NCI-H1105 (cell line): Measurements from ENCODE around the gene PXK.

Experiments
- DNase-seq: peaks from one replicate; lab custom pipeline; 2025; lab: John Stamatoyannopoulos, UW

The PXK gene

DNA sequence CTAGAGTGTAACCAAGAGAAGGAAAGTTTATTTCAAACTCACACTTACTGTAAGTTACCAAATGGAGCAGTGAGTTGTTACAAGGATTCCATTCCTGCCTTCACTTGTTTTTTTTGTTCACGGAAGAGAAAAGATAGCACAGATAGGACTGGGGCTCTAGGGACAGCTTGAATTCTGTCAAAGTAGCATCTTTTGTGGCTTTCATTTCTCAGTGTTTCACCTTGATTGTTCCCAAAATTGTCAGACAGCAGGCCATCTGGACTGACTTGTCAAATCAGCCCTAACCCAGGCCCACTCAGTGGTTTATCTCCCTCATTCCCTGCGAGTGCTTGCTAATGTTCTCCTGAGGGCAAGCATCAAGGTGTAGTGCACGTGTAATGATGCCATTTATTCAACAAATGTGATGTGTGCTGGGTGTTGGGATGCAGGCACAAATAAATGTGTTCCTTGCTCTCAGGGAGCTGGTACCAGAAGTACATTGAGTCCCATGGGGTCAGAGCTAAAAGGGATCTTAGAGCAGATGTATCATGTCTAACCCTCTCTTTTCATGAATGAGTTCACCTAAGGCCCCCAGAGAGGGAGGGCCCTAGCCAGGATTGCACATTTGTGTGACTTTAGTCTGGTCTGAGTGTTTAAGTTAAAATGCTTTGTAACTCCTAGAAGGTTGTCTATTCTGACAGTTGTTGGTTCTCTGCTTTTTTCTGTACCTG, 51.8 kb downstream of the PXK start:
- no peak for DNase-seq

DNA sequence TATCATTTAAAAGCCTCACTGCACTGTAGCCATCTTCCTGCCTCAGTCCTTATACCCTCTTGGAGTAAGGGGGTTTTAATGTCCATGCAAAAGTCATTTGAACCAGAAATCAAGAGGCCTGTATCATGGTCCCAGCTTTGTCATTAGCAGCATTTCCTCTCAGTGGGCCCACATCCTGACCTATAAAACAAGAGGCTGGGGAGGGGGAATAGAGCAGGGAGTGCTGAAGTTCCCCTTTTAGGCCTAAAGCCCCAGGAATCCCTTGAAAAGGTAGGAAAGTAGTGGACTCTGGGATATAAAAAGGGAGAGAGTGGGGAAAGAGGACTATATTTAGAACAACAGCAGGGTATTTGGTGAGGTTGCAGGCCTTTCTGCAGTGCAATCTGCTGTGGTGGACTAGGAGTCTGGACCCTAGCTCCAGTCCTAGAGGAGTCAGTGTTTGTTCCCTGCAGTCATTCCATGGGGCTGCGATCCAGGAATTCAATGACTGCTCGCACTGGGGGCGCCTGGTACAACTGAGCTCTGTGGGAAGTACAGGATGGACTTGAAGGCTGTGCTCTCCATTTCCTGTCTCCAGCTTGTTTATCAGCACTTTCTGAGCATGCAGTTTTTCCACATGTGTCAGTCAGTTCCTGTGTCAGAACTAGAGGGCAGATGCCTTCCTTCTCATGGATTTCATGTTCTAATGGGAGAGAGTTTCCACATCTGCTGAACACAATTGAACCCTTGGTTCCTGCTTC, 54.1 kb downstream of the PXK start:
- DNase-seq, result no peak

DNA sequence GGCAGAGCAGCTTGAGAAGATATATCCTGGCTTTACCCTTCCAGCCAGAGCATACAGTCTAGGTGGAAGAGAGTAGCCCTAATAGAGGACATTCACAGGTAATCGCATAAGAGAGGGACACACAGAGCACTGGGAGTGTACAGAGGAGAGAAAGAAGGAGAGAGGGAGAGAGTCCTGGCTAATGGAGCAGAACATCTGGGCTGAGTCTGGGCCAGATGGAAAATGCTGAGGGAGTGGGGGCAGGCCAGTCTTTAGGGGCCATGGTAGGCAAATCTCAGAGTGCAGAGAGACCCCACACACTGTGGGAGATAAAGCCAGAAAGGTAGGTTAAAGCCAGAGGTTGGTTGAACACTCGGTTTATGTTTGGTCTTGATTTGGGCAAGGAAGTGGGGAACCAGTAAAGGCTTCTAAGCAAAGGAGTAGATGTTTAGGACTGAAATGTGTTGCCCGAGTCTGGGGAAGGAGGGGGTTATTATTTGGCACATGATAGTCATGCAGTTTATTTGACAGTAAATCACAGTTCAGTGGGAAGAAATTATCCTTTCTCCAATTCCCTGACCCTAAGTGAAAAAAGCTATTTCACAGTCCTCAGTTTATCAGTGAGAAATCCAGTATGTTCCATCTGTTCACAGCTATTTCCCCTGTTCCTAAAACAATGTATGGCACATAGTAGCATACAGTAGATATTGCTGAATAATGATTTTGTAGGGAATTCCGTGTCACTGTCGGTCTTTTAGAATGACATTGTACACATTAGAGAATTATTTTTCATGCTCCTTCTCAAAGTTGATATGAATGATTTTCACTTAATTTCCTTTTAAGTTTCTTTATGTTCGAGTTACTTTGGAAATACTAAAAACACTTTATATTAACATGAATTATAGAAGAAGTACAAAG, 55.2 kb downstream of the PXK start:
- no peak for DNase-seq

DNA sequence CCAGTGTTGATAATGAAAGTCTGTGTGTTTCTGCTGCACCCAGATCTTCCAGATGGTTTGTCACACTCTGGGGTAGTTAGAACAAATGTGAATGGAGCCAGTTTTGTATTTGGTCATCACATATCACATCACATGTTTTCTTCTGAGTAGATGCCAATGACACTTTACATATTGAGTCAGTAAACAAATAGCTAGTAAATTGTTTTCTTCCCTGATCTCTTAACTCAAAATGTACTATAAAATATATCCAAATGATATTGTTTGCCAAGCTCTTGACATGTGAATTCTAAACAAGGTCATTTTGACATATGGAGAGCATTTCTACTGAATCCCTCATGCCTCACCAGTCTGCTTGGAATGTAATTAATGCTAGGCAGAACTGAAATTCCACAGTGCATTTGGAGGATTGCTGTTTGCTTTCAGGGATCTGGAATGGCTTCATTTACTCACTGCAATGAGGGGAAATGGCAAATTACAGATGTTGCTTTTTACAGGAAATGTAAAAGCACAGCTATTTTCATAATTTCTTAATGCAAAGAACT, 55.9 kb downstream of the PXK start:
- no peak for DNase-seq

DNA sequence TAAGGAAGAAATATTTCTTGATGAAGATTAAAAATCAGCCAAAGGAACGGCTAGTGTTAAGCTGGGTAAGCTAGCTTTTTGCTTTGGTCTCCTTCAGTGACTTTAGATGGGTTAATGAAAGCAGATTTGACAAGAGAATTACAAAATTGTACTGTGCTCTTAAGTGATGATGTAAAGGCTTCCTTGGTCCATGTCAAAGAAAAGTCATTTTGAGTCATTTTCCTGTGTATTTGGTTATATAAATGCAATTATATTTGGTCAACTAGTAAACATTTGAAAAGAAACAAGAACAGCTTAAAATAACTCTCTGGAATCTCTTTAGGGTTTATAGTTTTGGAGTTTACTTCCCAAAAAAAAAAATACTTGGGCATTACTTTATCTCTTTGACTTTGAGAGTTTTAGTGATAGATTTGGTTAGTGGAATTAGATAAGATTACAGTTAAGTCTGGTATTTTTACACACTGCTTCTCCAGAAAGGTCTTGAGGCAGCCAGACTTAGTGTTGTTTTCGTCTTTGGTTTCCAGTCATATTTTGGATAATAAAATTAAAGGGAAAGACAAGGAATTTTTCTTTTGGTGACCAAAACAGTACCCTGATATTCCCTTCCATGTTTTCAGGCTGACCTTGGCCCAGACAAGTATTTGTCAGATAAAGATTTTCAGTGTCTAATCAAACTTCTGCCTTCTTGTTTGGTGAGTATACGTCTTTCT, 58.6 kb downstream of the PXK start:
- no peak for DNase-seq

DNA sequence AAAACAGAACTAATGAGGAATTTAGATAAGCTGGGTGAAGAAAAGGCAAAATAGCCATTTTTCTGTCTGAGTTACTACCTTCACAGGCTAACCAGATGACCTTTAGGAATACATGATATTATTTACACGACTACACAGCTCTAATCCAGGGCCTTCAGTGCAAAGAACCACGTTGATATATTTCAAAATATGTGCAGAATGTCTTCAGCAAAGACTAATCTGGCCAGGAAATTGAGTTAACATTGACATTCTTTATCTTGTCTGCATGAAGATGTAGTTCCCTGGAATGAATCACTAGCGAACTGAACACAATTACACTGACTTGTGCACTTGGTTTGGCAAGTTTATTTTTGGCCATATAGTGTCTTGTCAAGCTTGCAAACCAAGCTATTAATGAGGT, 59.5 kb downstream of the PXK start:
- DNase-seq, result no peak

DNA sequence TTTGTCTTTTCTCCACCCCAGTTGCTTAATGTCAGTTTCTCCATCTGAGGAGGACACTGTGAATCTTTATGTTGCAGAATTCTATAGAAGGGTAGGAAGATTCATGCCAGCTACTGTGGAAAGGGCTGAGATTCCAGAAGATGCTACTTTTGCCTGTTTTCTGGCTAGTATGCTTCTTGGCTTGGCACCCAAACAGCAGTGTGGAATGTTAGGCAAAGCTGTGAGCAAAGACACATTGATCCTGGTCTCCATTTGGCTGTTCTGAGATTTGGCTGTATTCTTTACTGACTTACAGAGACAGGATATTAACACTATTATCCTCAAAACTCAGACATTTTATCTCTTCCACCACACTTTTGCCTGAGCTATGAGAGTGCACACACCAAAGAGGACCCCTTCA, 61.6 kb downstream of the PXK start:
- no peak for DNase-seq

DNA sequence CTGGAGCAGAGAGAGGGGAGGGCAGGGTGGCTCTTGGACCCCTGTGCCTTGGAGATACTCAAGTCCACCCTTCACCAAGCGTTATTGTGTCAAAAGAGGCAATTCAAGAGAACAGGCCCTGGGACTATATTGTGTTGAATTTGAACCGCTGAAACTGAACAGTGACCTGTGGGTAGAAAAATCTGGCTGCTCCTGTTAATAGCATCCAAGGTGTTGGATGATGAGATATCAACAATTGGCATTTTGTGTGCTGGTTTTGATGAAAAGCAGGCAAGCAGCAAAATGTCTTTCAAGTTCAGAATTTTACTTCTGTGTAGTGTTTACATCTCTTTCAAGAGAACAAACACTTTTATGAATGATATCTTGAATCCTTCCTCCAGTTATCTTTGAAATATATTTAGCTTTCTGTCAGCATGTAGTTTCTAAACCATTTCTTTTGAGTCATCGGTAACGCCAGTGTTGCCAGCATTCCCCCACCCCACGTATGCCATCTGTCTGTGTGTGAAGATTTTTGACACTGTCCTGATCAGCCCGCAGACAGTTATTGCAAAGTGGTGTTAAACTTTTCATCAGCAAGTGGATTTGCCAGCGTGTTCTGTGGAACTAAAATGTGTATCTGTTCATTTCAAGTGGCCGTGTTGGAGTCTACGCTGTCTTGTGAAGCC, 66.1 kb downstream of the PXK start:
- DNase-seq, result no peak

DNA sequence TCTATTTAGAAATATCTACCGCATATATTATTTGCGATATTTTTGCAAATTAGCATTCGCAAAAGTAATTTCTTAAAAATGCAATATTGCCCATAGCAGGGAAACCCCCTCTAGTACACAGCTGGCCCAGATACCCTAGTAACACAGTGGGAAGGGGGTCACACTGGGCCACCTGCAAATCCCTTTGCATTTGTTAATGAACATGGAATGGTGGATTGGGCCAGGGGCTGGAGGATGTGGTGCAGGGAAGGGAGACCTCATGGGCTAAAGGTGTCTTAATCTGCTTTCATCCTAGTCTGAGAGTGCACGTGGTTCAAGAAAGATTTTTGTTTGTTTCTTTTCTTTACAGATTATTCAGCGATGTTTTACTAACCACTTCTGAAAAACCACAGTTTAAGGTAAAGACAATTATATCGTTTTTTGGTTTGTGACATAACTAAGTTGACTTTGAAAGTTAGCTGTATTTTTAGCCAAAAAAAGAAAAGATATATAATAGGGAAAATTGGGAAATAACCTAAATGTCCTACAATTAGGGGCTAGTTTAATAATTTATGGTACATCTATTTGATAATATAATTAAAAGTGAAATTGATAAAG, 70.9 kb downstream of the PXK start:
- no peak for DNase-seq

DNA sequence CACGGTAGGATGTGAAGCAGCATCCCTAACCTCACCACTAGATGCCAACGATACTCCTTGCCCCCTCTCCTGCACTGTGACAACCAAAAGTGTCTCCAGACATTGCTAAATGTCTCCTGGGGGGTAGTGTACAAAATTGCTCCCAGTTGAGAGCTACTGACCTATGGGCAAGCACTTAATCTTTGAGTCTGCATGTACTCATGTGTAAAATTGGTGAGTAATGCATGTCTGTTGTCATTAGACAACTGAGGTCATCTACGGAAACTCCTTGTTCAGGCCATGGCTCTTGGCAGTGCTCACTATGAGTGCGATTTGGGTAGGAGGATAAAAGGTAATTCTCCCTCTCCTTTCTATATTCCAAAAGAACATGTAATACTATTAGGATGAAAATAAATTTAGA, 71.7 kb downstream of the PXK start:
- DNase-seq, result no peak

DNA sequence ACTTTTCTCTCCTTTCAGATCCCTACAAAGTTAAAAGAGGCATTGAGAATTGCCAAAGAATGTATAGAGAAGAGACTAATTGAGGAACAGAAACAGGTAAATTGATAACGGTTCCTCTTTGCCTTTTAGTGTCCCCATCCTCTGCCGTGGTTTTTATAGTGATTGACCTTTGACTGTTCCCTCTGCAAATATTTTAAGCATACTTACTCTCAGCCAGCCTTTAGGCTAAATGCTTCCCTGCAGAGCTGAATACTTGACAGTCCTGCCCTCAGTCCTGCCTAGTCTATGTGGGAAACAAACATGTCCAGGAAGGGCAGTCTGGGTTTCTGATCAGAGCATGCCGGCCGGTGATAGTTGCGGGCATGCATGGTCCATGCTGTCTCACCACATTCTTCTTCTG, 76.2 kb downstream of the PXK start:
- DNase-seq, result no peak

DNA sequence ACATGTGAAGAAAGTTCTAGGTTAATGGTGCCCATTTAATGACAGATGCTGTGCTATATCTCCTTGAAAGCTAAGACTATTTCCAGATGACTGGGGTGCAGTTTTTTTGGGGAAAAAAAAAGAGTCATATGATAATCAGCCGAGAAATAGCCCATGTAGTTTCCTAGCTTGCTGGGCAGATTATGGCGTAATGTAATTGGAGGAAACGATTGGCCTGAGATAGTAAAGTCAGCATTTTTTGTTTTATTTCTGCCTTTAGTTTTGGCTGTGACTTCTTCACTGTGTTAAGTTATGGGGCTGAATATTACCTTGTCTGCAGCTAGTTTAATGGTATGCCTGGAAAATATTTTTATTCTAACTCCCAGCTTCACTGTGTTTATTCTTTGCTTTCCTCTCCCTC, 77.0 kb downstream of the PXK start:
- no peak for DNase-seq

DNA sequence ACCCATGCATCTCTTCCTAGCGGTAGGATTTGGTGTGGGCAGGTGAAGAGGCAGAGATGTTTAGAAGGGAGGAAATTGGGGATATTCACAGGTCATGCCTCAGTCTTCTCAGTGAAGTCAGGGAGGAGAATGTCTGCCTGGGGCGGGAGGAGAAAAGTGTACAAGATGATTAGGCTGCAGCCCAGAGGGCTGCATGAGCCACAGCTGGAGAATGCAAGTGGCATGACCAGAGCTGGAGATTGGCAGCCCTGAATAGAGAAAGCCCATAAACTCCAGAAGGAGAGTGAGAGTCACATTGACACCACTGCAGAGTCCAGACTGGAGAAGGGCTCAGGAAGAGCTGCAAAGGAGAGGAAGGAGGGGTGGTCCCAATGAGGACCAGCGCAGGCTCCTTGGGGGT, 78.3 kb downstream of the PXK start:
- DNase-seq, result no peak

DNA sequence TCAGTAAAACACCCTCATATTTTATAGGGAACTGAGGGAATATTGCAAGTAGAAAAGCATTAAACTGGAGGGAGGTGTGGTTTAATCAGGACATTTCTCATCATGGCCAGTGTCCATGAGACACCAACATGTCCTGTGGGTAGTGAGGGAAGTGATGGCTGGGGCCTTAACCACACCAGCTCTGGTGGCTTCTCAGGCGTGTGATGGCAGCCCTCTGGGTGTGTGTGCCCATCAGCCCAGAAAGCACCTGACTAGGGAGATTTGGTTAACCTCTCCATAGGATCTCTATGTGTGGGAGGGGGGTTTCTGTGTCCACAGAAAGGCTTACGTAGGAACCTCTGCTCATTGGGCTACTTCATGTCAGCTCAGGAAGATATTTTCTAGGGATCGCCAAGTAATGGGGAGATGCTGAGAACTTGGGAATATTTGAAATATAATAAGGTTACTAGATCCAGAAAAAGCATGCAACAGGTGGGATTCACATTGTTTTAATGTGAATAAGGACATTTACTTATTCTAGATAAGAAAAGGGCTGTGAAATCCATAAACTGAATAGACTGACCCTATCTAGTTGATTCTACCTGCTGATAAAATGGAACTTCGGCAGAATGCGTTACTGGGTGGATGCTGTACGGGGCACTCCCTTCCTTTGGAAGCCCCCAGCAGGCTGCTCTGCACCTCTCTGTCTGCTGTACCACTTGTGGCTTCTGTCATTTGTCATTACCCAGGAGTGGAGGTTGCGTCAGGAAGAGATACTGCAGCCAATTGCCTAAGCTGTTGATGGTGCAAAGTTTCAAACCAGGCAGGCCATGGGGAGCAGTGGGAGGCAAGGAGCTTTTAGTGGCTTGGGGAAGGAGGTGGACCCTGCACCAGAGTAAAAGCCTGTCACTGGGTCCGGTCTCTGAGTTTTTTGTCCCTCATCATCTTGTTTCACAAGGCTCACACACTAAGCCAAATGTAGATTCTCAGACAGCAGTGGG, 79.4 kb downstream of the PXK start:
- DNase-seq, result no peak

DNA sequence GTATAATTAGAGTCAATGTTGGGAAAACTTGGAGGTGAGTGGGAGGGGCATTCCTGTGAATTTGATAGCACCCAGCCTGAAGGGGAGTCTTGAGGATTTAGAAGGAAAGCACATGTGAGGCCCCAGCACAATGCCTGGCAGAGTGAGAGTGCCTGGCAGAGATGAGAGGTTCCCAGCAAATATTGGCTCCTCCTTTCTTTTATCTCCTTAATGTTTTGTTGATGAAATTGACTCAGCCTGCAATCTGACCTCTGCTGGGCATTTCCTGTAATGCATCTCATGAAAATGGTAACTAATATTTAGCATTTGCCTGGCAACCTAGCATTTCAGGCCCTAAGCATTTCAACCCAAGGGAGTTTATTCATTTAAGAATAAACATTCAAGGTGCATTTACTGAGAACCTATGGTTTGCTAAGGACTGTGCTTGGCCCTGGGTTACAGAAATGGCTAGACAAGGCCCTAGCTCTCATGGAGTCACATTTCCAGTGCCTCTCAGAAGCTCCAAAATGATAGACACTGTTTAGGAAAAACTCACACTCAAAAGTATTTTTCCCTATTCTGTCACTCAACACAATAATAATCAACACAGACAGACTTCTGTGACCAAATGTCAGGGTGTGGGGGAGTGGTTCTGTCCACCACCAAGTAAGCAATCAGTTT, 82.0 kb downstream of the PXK start:
- peak; percentile 39 for DNase-seq

DNA sequence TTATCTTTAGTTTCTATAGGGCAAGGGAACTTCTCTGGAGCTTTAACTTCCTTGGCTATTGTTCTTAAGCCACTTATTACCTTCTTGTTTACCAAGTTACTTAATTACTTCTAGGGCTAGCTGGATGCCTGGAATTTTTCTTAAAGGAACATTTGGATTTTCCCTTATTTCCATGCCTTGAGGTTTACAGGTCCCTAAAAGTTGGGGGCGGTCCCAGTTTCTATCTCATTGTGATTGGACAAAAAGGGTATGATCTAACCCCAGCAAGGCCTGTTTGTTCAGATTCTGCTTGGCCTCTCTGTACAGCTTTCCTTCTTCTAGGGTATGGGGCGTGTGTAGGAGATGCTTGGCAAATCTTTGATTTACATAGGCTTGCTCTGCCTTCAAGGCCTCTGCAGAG, 83.5 kb downstream of the PXK start:
- DNase-seq, result no peak

DNA sequence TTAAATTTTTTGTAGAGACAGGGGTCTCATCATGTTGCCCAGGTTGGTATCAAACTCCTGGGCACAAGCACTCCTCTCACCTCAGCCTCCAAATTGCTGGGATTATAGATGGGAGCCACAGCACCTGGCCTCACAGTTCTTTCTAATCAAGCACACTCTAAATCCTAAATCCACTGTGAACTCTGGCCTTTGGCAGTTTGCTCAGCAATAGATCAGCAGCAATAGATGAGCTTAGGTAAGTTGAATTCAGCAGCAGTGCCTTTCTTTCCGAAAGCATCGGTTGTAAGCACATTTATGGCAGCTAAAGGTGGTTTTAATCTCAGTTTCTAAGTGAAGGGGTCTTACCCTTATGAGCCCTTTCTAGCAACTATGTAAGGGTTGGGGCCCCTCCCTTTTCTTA, 84.4 kb downstream of the PXK start:
- no peak for DNase-seq

DNA sequence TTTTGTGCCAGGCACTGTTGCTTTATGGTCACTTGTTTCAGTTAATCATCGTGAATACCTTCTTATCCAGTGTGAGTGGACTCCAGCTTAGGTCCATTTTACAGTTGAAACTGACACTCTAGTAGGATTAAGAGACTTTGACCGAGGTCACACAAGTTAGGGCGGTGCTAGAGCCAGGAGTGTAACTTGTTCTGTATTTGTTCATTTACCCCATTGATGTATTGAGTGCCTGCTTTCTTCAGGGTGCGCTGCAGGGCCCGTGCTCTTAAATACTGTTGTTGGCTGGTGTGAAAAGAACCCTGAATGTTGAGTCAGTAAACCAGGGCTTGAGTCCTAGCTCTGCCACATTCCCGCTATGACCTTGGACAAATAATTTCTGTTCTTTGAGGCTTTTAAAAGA, 85.5 kb downstream of the PXK start:
- DNase-seq, result no peak
